Activated CD4-positive, CD25-positive, alpha-beta regulatory T cell treated with anti-CD3 and anti-CD28 coated beads, Interleukin-2, amount 50 U/mL, for 72 hours (primary cell): Measurements from ENCODE around the gene ENPP6.
"Not testable (repeated sequence)": the region's sequence is repeated elsewhere in the genome, so short reads cannot be mapped to it uniquely, and the experiment has no call there.

Experiments
- DNase-seq: peaks from one replicate; pipeline ENCODE4 v3.0.0; 2021

The ENPP6 gene

GRCh38 chr4:184234155-184234554 lies 16.5 kb upstream of the ENPP6 start:
- no peak for DNase-seq

GRCh38 chr4:184232975-184233374 lies 15.3 kb upstream of the ENPP6 start:
- DNase-seq = no peak

GRCh38 chr4:184232202-184232601 lies 14.5 kb upstream of the ENPP6 start:
- DNase-seq = no peak

- DNase-seq = no peak
Observed at GRCh38 chr4:184231573-184231972, 13.9 kb upstream of the ENPP6 start.

GRCh38 chr4:184228056-184228705 lies 10.5 kb upstream of the ENPP6 start:
- DNase-seq = no peak

- DNase-seq = no peak
Observed at GRCh38 chr4:184216515-184216914, 1.2 kb downstream of the ENPP6 start.

GRCh38 chr4:184215709-184216328 lies 1.9 kb downstream of the ENPP6 start:
- no peak for DNase-seq

- DNase-seq = no peak
Observed at GRCh38 chr4:184214931-184215330, 2.7 kb downstream of the ENPP6 start.

- not testable (repeated sequence) for DNase-seq
Observed at GRCh38 chr4:184207734-184208607, 9.7 kb downstream of the ENPP6 start.

GRCh38 chr4:184205243-184205642 lies 12.4 kb downstream of the ENPP6 start:
- no peak for DNase-seq

- no peak for DNase-seq
Observed at GRCh38 chr4:184203300-184203699, 14.4 kb downstream of the ENPP6 start.

- no peak for DNase-seq
Observed at GRCh38 chr4:184201179-184201578, 16.5 kb downstream of the ENPP6 start.

GRCh38 chr4:184200296-184200695 lies 17.4 kb downstream of the ENPP6 start:
- no peak for DNase-seq

- DNase-seq = no peak
Observed at GRCh38 chr4:184199780-184200179, 17.9 kb downstream of the ENPP6 start.

- DNase-seq = no peak
Observed at GRCh38 chr4:184198190-184198589, 19.5 kb downstream of the ENPP6 start.

- DNase-seq = no peak
Observed at GRCh38 chr4:184197536-184198082, 20.1 kb downstream of the ENPP6 start.

GRCh38 chr4:184196730-184197385 lies 20.8 kb downstream of the ENPP6 start:
- DNase-seq = no peak

GRCh38 chr4:184193556-184194525 lies 23.8 kb downstream of the ENPP6 start:
- no peak for DNase-seq

GRCh38 chr4:184192933-184193332 lies 24.7 kb downstream of the ENPP6 start:
- DNase-seq = no peak

GRCh38 chr4:184191267-184191666 lies 26.4 kb downstream of the ENPP6 start:
- DNase-seq = no peak

GRCh38 chr4:184190711-184191110 lies 27.0 kb downstream of the ENPP6 start:
- no peak for DNase-seq

- no peak for DNase-seq
Observed at GRCh38 chr4:184189966-184190365, 27.7 kb downstream of the ENPP6 start.
